ENCODE measurements around the gene AP1S3. TPM values are rescaled to one million over a fixed set of nuclear protein-coding genes. Genes with fewer than 3 reads are reported as not detected.
A peak's percentile ranks its signal among the peaks of the same experiment; 100 is the strongest.
"Not testable (repeated sequence)": the region's sequence is repeated elsewhere in the genome, so short reads cannot be mapped to it uniquely, and the experiment has no call there.

AP1S3 gene
- total RNA-seq, 1 experiment from 2014 or later, result 66.3 TPM

DNA sequence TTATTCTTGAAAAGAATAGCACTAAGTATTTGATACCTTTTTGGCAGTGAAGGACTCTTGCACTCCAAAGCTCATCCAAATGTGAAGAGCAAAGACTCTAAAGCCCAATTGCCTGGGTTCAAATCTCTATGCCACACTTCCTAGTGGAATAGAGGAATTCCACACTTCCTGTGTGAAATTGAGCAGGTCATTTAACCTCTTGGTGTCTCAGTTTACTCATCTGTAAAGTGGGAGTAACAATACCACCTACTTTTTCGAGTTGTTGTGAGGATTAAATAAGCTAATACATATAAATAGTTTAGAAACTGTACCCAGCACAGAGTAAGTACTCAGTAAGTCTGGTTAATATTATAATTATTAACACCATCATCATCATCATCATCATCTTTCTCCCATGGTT is 72.6 kb downstream of the AP1S3 start:
- ChIA-PET CTCF (no interaction called here), POLR2A (no interaction called here)
- no TSS peak for BruUV-seq (replicated peaks)
- Histone ChIP-seq H3K4me3 (ENCODE audit: low read depth in 2 of 2, low read length in 2 of 2) (no peak overlapping the region), H3K27ac (ENCODE audit: low read length) (no peak overlapping the region), H3K36me3 (ENCODE audit: control insufficient read depth, insufficient read depth, low read length) (peaks cover 2% of the 10 kb centered on the region; the same call in 1 of the 2 replicates), H3K9me3 (ENCODE audit: control insufficient read depth, insufficient read depth, low read depth, low read length) (no peaks in the 10 kb centered on the region), H3K4me1 (ENCODE audit: control insufficient read depth, insufficient read depth, low read length) (peaks cover 18% of the 10 kb centered on the region), H3K27me3 (ENCODE audit: control insufficient read depth, insufficient read depth, low read length) (no peaks in the 10 kb centered on the region)
- ATAC-seq (no peak), DNase-seq (ENCODE audit: low read depth, low spot score) (no peak)
- TF ChIP-seq, protein P1, sequence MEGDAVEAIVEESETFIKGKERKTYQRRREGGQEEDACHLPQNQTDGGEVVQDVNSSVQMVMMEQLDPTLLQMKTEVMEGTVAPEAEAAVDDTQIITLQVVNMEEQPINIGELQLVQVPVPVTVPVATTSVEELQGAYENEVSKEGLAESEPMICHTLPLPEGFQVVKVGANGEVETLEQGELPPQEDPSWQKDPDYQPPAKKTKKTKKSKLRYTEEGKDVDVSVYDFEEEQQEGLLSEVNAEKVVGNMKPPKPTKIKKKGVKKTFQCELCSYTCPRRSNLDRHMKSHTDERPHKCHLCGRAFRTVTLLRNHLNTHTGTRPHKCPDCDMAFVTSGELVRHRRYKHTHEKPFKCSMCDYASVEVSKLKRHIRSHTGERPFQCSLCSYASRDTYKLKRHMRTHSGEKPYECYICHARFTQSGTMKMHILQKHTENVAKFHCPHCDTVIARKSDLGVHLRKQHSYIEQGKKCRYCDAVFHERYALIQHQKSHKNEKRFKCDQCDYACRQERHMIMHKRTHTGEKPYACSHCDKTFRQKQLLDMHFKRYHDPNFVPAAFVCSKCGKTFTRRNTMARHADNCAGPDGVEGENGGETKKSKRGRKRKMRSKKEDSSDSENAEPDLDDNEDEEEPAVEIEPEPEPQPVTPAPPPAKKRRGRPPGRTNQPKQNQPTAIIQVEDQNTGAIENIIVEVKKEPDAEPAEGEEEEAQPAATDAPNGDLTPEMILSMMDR (IDR thresholded peaks at IDR 0.05), result no peak
- no peak for TF ChIP-seq SIN3A (IDR thresholded peaks at IDR 0.05; ENCODE audit: borderline replicate concordance, insufficient read depth, low read depth, low read length)
- TF ChIP-seq POLR2AphosphoS5 (IDR thresholded peaks at IDR 0.05; ENCODE audit: low read depth, low read length), result no peak
- TF ChIP-seq TCF7L2 (IDR thresholded peaks at IDR 0.05; ENCODE audit: low read depth, low read length), result no peak
- TF ChIP-seq, protein P2, sequence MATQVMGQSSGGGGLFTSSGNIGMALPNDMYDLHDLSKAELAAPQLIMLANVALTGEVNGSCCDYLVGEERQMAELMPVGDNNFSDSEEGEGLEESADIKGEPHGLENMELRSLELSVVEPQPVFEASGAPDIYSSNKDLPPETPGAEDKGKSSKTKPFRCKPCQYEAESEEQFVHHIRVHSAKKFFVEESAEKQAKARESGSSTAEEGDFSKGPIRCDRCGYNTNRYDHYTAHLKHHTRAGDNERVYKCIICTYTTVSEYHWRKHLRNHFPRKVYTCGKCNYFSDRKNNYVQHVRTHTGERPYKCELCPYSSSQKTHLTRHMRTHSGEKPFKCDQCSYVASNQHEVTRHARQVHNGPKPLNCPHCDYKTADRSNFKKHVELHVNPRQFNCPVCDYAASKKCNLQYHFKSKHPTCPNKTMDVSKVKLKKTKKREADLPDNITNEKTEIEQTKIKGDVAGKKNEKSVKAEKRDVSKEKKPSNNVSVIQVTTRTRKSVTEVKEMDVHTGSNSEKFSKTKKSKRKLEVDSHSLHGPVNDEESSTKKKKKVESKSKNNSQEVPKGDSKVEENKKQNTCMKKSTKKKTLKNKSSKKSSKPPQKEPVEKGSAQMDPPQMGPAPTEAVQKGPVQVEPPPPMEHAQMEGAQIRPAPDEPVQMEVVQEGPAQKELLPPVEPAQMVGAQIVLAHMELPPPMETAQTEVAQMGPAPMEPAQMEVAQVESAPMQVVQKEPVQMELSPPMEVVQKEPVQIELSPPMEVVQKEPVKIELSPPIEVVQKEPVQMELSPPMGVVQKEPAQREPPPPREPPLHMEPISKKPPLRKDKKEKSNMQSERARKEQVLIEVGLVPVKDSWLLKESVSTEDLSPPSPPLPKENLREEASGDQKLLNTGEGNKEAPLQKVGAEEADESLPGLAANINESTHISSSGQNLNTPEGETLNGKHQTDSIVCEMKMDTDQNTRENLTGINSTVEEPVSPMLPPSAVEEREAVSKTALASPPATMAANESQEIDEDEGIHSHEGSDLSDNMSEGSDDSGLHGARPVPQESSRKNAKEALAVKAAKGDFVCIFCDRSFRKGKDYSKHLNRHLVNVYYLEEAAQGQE (IDR thresholded peaks at IDR 0.05; ENCODE audit: insufficient read depth in 1 of 2, low read depth in 2 of 2, low read length in 1 of 2), result no peak
- intact Hi-C loops (cut with micrococcal nuclease; ENCODE audit: unreplicated experiment), result no loop called here
- in situ Hi-C loops (cut with HindIII; ENCODE audit: low pct_unique_long_range_greater_than_20kb, low sequenced_read_pairs), result no loop called here

DNA sequence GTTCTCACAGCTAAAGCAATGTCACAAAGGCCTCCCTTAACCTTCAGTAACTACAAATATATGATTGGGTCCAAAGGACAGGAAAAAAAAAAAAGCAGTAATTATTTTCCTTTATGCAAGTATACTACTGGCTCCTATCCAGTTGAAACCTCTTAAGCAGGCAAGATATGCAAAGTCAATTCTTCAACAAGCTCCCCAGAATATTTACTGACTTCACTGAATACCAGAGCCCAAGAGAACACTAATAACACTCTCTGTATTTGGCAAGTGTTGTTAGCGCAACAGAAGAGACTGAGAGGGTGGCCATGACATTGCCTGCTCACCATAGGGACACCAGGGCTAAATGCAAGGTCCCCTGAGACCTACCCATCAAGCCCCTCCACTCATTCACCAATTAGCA is 74.5 kb downstream of the AP1S3 start:
- BruUV-seq (replicated peaks), result no TSS peak
- Histone ChIP-seq H3K27me3 (ENCODE audit: control insufficient read depth, insufficient read depth, low read length) (no peaks in the 10 kb centered on the region), H3K27ac (ENCODE audit: low read length) (peak overlapping the region; percentile 24; the same call in 1 of the 2 replicates), H3K4me1 (ENCODE audit: control insufficient read depth, insufficient read depth, low read length) (peaks cover 26% of the 10 kb centered on the region), H3K4me3 (ENCODE audit: low read depth in 2 of 2, low read length in 2 of 2) (no peak overlapping the region), H3K9me3 (ENCODE audit: control insufficient read depth, insufficient read depth, low read depth, low read length) (no peaks in the 10 kb centered on the region), H3K36me3 (ENCODE audit: control insufficient read depth, insufficient read depth, low read length) (peaks cover 2% of the 10 kb centered on the region; the same call in 1 of the 2 replicates)
- ATAC-seq (no peak), DNase-seq (ENCODE audit: low read depth, low spot score) (no peak)
- TF ChIP-seq, protein P2 (IDR thresholded peaks at IDR 0.05; ENCODE audit: insufficient read depth in 1 of 2, low read depth in 2 of 2, low read length in 1 of 2), result no peak
- TF ChIP-seq POLR2AphosphoS5 (IDR thresholded peaks at IDR 0.05; ENCODE audit: low read depth, low read length), result no peak
- no peak for TF ChIP-seq TCF7L2 (IDR thresholded peaks at IDR 0.05; ENCODE audit: low read depth, low read length)
- TF ChIP-seq SIN3A (IDR thresholded peaks at IDR 0.05; ENCODE audit: borderline replicate concordance, insufficient read depth, low read depth, low read length), result no peak
- TF ChIP-seq, protein P1 (IDR thresholded peaks at IDR 0.05), result no peak
- ChIA-PET CTCF (interaction anchor here (0.7 kb wide), 1 partner anchor 71 kb away, joined by 7 read pairs; no protein-coding TSS in a partner anchor), POLR2A (no interaction called here)
- intact Hi-C loops (cut with micrococcal nuclease; ENCODE audit: unreplicated experiment) (no loop called here), in situ Hi-C loops (cut with HindIII; ENCODE audit: low pct_unique_long_range_greater_than_20kb, low sequenced_read_pairs) (no loop called here)

DNA sequence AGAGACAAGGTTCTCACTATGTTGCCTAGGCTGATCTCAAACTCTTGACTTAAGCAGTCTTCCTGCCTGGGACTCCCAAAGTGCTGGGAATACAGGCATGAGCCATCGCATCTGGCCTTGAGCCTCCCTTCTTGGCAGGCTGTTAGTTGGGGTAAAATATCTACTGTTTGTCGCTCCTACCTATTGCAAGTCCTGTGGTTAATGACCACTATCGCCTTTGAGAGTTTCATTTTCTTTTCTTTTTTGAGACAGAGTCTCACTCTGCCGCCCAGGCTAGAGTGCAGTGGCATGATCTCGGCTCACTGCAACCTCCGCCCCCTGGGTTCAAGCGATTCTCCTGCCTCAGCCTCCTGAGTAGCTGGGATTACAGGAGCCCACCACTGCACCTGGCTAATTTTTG is 75.6 kb downstream of the AP1S3 start:
- H3K4me3 ChIP-seq (ENCODE audit: low read depth in 2 of 2, low read length in 2 of 2); CTCF ChIA-PET; ATAC-seq; H3K27me3 ChIP-seq (ENCODE audit: control insufficient read depth, insufficient read depth, low read length); intact Hi-C loops (cut with micrococcal nuclease; ENCODE audit: unreplicated experiment); DNase-seq (ENCODE audit: low read depth, low spot score); H3K9me3 ChIP-seq (ENCODE audit: control insufficient read depth, insufficient read depth, low read depth, low read length); H3K36me3 ChIP-seq (ENCODE audit: control insufficient read depth, insufficient read depth, low read length); in situ Hi-C loops (cut with HindIII; ENCODE audit: low pct_unique_long_range_greater_than_20kb, low sequenced_read_pairs); POLR2A ChIA-PET; BruUV-seq (replicated peaks): not testable (repeated sequence)
- H3K4me1 ChIP-seq (ENCODE audit: control insufficient read depth, insufficient read depth, low read length), result peaks cover 26% of the 10 kb centered on the region
- peak overlapping the region; percentile 32; the same call in 1 of the 2 replicates for H3K27ac ChIP-seq (ENCODE audit: low read length)
